Uterus (tissue), 4 donors: ENCODE measurements around the gene MAPK8IP3. TPM values are rescaled to one million over a fixed set of nuclear protein-coding genes. Genes with fewer than 3 reads are reported as not detected.

Experiments used
- DNase-seq, 2 donors: peaks; one replicate each; pipeline ENCODE4 v3.0.0-alpha.2; 2019 to 2020
- H3K27ac ChIP-seq, 2 donors: fragments of 200-600 bp; sonication (generic); 1 replicate in 1 of 2; 2 replicates in 1 of 2; pipeline ENCODE4 v1.5.1; 2016 to 2018
- H3K27me3 ChIP-seq, 2 donors: fragments of 200-600 bp; sonication (generic); one replicate each; pipeline ENCODE4 v1.5.1; 2018 to 2019; ENCODE audit warnings: control low read depth in 1 of 2
- H3K36me3 ChIP-seq, 2 donors: fragments of 200-600 bp; sonication (generic); one replicate each; pipeline ENCODE4 v1.5.1; 2019; ENCODE audit warnings: control low read depth in 1 of 2
- H3K4me1 ChIP-seq, 2 donors: fragments of 200-600 bp; sonication (generic); one replicate each; pipeline ENCODE4 v1.5.1; 2018 to 2019; ENCODE audit warnings: control low read depth in 1 of 2
- H3K4me3 ChIP-seq, 2 donors: fragments of 200-600 bp; sonication (generic); 1 replicate in 1 of 2; 2 replicates in 1 of 2; pipeline ENCODE4 v1.5.1; 2018 to 2019; ENCODE audit warnings: mild to moderate bottlenecking in 1 of 2
- H3K9me3 ChIP-seq, 2 donors: fragments of 200-600 bp; sonication (generic); one replicate each; pipeline ENCODE4 v1.5.1; 2019; ENCODE audit warnings: control low read depth in 1 of 2
- CTCF ChIP-seq, 4 experiments: fragments of 200-600 bp in 2 of 4; fragments of 450-650 bp in 2 of 4; sonication (generic) in 2 of 4; IDR thresholded peaks; one replicate each; pipeline ENCODE4 v1.5.1; 2016 to 2019; ENCODE audit warnings: antibody characterized with exemption in 4 of 4, mild to moderate bottlenecking in 2 of 4, moderate library complexity in 1 of 4
- POLR2A ChIP-seq, 2 donors: fragments of 450-650 bp; IDR thresholded peaks; one replicate each; pipeline ENCODE4 v1.6.1; 2016; ENCODE audit warnings: antibody characterized with exemption in 2 of 2, mild to moderate bottlenecking in 1 of 2, moderate library complexity in 1 of 2
- intact Hi-C: fragments of 100-400 bp; cut with DNase I; formaldehyde crosslinking; loops from one replicate; pipeline ENCODE4 v1.15.1; 2023; ENCODE audit warnings: low total_unique reads
- total RNA-seq, 4 donors: library from RNA; depleted of rRNA in 3 of 4; stranded (reverse); fragments of >200 nt in 3 of 4; gene quantifications; one replicate each; pipeline versions ENCODE4 v1.1.0 to v1.2.4, GENCODE V29; 2014 to 2023
- donor health status: DM: yes; HTN: yes; CAD: no.

MAPK8IP3 gene
- total RNA-seq, 4 donors from 2014 or later, result 17.4 to 113 (median 77.8) TPM

GRCh38 chr16:1749152-1750117, 43.4 kb downstream of the MAPK8IP3 start:
- intact Hi-C loops, result no loop called here
- Histone ChIP-seq H3K27me3 (no peaks in the 10 kb centered on the region), H3K27ac (no peak overlapping the region), H3K9me3 (no peaks in the 10 kb centered on the region), H3K4me3 (no peak overlapping the region), H3K4me1 (no peaks in the 10 kb centered on the region), H3K36me3 (no peaks in the 10 kb centered on the region)
- TF ChIP-seq POLR2A (IDR thresholded peaks at IDR 0.05) (no peak), CTCF (IDR thresholded peaks at IDR 0.05) (no peak)
- no peak for DNase-seq

GRCh38 chr16:1751946-1752345, 46.0 kb downstream of the MAPK8IP3 start:
- no peak overlapping the region for H3K27ac ChIP-seq
- H3K27me3 ChIP-seq, result no peaks in the 10 kb centered on the region
- no peaks in the 10 kb centered on the region for H3K36me3 ChIP-seq
- no peak for TF ChIP-seq POLR2A (IDR thresholded peaks at IDR 0.05)
- TF ChIP-seq CTCF (IDR thresholded peaks at IDR 0.05), result no peak
- H3K4me1 ChIP-seq, result no peaks in the 10 kb centered on the region
- intact Hi-C loops, result no loop called here
- no peaks in the 10 kb centered on the region for H3K9me3 ChIP-seq
- H3K4me3 ChIP-seq, result no peak overlapping the region
- DNase-seq, result no peak

GRCh38 chr16:1752853-1753252, 46.9 kb downstream of the MAPK8IP3 start:
- H3K9me3 ChIP-seq, result no peaks in the 10 kb centered on the region
- TF ChIP-seq POLR2A (IDR thresholded peaks at IDR 0.05), result no peak
- TF ChIP-seq CTCF (IDR thresholded peaks at IDR 0.05), result no peak
- H3K4me1 ChIP-seq, result no peaks in the 10 kb centered on the region
- H3K36me3 ChIP-seq, result no peaks in the 10 kb centered on the region
- H3K27ac ChIP-seq, result no peak overlapping the region
- no peak for DNase-seq
- no peak overlapping the region for H3K4me3 ChIP-seq
- intact Hi-C loops, result no loop called here
- no peaks in the 10 kb centered on the region for H3K27me3 ChIP-seq

- Histone ChIP-seq H3K4me1 (no peaks in the 10 kb centered on the region), H3K27ac (no peak overlapping the region), H3K36me3 (no peaks in the 10 kb centered on the region), H3K4me3 (no peak overlapping the region), H3K9me3 (no peaks in the 10 kb centered on the region), H3K27me3 (no peaks in the 10 kb centered on the region)
- TF ChIP-seq CTCF (IDR thresholded peaks at IDR 0.05), result no peak
- no peak for TF ChIP-seq POLR2A (IDR thresholded peaks at IDR 0.05)
- DNase-seq, result no peak
- intact Hi-C loops, result no loop called here
Observed at GRCh38 chr16:1754204-1754603, 48.2 kb downstream of the MAPK8IP3 start.

- intact Hi-C loops, result no loop called here
- Histone ChIP-seq H3K27ac (no peak overlapping the region), H3K4me1 (no peaks in the 10 kb centered on the region), H3K4me3 (no peak overlapping the region), H3K36me3 (no peaks in the 10 kb centered on the region), H3K9me3 (no peaks in the 10 kb centered on the region), H3K27me3 (no peaks in the 10 kb centered on the region)
- TF ChIP-seq POLR2A (IDR thresholded peaks at IDR 0.05) (no peak), CTCF (IDR thresholded peaks at IDR 0.05) (no peak)
- DNase-seq, result no peak
Observed at GRCh38 chr16:1757714-1758461, 51.9 kb downstream of the MAPK8IP3 start.
